DMS 273 treated with DMSO at 0.1 percent for 48 hours (cell line): ENCODE measurements around the gene NEUROD6.

Source experiments
- DNase-seq: peaks from one replicate; lab custom pipeline; 2025; lab: John Stamatoyannopoulos, UW

The NEUROD6 gene

GRCh38 chr7:31340603-31341002, at the start of gene NEUROD6:
NEUROD6 (minus strand) TSS chr7:31340726; CDS start chr7:31339268, 1,458 bp downstream.
- peak; percentile 94 for DNase-seq

- no peak for DNase-seq
These were observed 43.9 kb upstream of the NEUROD6 start for GRCh38 chr7:31384466-31384865.

GRCh38 chr7:31382722-31383121, 42.2 kb upstream of the NEUROD6 start:
- DNase-seq: no peak

DNA sequence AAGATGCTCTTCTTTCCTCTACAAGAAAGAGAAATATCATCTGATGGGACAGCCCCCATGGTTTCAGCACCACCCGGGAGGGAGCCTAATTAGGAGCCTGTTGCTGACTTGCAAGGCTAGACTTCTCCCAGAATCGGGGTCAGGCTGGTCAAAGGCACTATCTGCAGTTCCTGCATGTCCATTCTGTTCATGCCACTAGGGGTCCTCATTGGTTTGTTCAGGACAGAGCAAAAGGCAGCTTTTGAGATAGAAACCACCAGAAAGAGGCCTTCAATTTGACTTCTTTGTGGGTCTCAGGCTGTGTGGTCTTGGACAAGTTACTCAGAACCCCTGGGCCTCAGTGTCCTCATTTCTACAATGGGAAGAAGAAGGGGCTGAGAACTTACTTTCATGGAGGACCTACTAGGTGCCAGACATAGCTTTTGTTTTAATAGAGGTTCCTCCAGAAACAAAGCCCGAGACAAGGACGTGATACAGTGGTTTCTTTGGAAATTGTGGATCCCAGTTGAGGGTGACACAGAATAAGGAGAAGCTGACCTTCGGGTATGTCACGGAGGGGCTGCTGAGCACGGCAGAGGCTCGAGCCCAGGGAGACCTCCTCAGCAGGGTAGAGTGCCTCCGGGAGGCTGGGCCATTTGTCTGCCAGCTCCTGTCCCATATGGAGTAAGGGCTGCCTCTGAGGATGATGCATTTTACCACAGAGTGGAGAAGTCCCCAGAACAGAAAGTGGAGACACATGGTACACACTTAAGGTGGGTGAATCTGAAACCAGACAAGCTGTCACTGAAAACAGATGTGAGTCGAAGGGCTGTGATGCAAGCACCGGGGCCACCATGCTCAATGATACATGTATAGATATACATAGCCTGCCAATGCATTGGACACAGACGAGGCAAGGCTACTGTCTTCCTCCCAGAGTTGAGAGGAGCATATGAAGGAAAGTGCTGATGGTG, 33.1 kb upstream of the NEUROD6 start:
- peak; percentile 20 for DNase-seq

DNA sequence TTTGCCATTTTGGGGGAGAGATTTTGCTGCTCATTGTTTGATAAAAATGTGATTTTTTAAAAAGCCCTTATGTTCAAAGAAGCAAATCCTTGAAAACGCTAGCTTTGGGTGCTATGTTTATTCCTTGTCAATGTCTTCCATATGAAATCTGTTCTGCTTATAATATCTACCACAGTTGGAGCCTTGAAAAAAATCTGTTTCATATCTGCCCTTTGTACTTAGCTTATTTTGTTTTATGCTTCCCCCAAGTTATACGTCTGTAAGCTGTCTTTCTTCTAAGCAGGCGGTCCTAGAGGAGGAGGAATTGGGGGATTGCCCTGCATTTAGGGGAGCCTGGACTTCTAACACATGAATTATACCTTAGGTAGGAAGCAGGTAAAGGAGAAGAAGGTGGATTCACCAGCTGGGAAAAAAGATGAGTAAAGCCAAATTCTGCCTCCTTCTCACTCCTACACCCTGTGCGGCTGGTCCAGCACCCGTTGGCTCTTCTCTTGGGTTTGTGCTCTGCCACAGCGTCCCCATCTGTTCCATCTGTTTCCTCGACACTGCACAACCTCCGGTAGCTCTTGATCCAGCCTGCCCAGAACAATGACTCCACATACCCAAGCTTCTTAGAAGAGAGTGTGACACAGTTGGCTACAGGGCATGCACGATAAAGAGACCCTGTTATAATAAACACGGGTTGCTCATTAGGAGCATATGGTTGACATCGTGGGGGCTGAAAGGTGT, 31.9 kb upstream of the NEUROD6 start:
- DNase-seq: no peak

DNA sequence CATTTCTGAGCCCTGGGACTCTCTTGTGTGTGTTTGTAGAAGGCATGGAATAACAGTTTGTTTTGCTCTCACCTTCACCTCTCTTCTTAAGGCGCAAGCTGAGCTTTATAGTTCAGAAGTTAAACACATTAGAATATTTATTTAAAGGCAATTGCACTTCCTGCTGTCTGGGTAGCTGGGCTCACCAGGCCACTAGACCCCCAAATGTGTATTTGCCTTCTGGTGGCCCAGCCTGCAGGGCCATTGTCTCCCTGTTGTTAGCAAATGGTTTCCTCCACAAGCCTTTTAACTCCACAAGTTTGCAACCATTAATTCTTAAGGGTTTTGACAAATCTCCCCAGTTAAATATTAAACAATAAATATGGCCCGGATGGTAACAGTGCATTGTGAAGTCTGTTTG, 31.1 kb upstream of the NEUROD6 start:
- no peak for DNase-seq

- no peak for DNase-seq
These were observed 30.1 kb upstream of the NEUROD6 start for GRCh38 chr7:31370609-31371008.

DNA sequence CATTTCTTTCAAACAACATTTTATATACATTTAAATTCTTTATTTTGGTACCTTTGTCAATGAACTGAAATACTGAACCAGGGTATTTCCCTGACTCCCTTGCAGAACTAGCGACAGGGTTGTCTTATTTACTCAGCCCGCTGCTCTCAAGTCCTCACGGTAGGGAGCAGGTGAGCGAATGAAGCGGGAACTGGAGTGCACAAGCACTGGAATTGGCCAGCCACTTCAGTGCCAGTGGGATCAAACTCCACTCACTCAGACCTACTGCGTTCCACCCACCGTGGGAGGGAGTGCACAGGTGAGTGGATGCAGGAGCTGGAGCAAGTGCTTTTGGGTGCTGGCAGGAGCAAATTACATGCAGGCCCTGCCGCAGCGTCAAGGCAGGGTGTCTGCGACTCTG, 28.1 kb upstream of the NEUROD6 start:
- no peak for DNase-seq

DNA sequence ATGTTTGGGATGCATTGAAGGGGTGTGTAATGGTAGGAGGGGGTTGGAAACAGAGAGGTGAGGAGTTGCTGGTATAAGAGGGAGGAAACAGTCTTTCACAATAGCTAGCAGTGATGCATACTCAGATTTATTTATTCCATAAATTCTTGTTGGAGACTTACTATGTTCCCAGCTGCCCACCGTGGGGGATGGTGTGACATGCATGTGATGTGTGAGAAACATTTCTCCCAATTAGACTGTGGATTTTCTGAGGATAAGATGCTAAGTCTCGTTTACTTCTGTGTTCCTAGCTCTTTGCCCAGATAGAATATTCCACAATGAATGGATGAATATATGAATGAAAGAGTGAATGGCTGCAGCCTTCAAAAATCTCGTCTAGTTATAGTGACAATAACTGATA, 23.0 kb upstream of the NEUROD6 start:
- no peak for DNase-seq

DNA sequence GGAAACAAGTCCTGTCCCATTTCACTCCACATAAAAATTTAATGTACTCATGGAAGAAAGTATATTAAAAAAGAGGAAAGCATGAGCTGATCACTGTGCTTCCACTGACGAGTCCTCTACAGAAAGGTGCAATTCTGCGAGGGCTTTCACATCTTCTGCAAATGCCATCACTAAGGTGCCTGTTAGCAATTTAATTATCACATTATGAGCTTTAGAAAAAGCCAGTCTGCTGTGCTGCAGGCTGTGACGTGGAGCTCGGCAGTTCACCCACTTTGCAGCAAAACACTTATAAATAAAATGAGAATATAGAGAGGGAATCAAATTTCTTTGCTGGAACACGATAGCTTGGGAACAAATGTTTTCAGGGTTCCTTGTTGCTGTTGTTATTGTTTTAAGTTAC, 22.5 kb upstream of the NEUROD6 start:
- DNase-seq: no peak

DNA sequence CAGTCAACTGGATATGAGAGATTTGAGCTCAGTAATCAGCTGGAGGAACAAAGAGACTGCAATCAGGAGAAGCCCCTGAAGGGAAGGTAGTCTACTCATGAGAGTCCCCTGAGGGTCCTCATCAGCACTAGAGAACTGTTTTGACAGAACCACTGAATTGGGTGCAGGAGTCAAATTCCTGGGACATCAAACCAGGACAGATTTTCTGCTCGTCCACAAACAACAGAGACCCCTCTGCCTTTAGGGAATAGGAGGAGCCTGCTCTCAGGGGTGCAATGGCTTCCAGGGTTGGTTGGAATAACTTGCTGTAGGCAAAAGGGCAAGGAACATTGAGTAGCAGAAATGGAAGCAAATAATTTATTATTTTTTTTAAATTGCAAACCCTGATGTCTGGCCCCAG, 21.9 kb upstream of the NEUROD6 start:
- no peak for DNase-seq

GRCh38 chr7:31358467-31358866, 17.9 kb upstream of the NEUROD6 start:
- DNase-seq: no peak

GRCh38 chr7:31345421-31345820, 4.9 kb upstream of the NEUROD6 start:
- no peak for DNase-seq

DNA sequence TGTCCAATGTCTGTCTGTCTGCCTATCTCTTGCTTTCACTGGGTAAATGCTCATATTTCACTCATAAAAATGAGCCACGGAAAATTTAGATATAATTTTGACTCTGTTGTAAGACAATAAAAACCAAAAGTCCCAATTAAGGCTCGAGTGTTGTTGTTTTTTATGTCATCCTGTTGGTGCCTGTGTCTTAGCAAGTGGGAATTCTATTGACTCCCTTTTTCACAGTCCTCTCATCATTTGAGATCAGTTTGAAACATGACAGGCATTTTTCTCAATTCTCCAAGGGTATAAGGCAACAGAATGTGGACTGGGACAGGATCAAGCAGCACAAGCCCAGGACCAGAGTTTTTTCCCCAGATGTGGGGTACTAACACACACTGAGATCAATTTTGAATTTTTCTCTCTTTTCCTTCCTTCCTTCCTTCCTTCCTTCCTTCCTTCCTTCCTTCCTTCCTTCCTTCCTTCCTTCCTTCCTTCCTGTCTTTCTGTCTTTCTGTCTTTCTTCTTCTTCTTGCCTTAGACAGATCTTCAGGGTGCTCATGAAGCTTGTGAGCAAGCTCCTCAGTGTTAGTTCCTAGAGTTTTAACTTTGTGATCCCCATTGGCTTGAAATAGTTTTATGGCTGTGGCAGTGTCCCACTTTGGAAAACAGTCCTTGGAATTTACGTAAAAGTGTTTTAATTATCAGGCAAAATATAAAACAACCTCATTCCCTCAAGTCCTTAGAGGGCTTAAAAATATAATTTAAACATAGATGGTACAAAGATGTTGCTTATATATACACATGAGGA, 3.2 kb upstream of the NEUROD6 start:
- no peak for DNase-seq

GRCh38 chr7:31341141-31341540, 615 bp upstream of the NEUROD6 start:
- DNase-seq: no peak

GRCh38 chr7:31340051-31340450, 475 bp downstream of the NEUROD6 start:
- DNase-seq: no peak

- no peak for DNase-seq
These were observed 1.8 kb downstream of the NEUROD6 start for GRCh38 chr7:31338706-31339105.

- DNase-seq: no peak
These were observed 3.4 kb downstream of the NEUROD6 start for GRCh38 chr7:31337002-31337565.

DNA sequence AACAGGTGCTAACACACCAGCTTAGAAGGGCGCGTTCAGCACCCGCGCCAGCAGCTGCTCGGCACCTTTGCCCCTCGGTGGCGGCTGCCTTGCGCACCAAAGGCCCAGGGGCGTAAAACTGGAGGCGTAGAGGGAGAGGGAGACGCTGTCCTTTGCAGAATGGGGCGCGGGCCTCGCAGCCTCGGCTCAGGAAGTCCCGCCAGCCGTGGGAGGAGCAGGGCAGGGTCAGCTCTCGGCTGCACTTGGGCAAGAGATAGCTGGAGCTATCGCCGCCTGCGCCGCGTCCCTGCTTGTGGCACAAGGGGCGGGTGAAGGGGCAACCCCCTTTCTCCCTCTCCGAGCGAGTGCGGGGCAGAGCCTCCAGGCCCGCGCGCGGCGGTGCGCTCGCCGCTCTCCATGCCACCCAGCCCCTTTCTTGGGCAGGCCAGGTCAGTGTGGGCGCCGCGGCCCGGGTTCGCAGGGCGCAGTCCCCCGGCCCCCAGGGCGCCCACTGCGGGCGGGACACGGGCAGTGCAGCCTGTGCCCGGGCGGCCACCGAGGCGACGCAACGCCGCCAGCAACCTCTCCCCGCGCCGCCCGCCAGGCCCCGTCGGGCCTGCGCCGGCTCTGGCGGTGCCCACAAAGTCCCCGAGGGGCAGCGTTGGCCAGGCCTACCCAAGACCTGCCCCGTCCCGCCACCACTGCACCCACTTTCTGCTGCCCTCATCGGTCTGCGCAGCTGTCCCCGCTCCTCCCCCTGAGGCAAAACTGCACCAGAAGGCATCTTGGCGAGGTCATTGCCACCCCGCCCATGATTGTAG, 4.1 kb downstream of the NEUROD6 start:
- peak; percentile 40 for DNase-seq

- no peak for DNase-seq
These were observed 4.7 kb downstream of the NEUROD6 start for GRCh38 chr7:31335884-31336201.

- DNase-seq: no peak
These were observed 5.2 kb downstream of the NEUROD6 start for GRCh38 chr7:31335161-31335856.
